SU-DHL-6 (cell line): Measurements from ENCODE around the gene TXNRD3.

ENCODE experiments used
- H2AFZ ChIP-seq: fragments of 200-600 bp; sonication (generic); 2 replicates; pipeline ENCODE4 v1.6.1; 2014; ENCODE audit warnings: low read depth, mild to moderate bottlenecking, moderate library complexity, mixed read lengths, antibody characterized with exemption, low read length; ENCODE audit not compliant: severe bottlenecking
- H3F3A ChIP-seq: fragments of 200-600 bp; shearing (Covaris generic); 2 replicates; pipeline ENCODE4 v1.6.0; 2016; ENCODE audit warnings: antibody characterized with exemption, mild to moderate bottlenecking; ENCODE audit not compliant: insufficient read depth
- H3K27ac ChIP-seq: fragments of 200-600 bp; sonication (generic); 2 replicates; pipeline ENCODE4 v1.5.1; 2016; ENCODE audit warnings: low read depth, mild to moderate bottlenecking, low read length, moderate library complexity, mixed read lengths
- H3K27me3 ChIP-seq: fragments of 200-600 bp; sonication (generic), shearing (Covaris generic); 2 replicates; pipeline ENCODE4 v1.6.0; 2014; ENCODE audit warnings: mild to moderate bottlenecking, low read length
- H3K36me3 ChIP-seq: fragments of 200-600 bp; sonication (generic); 2 replicates; pipeline ENCODE4 v1.6.1; 2014; ENCODE audit warnings: mild to moderate bottlenecking, low read length, mixed read lengths
- H3K4me2 ChIP-seq: fragments of 300-600, 200-600 bp; shearing (Covaris generic), sonication (generic); 2 replicates; pipeline ENCODE4 v1.6.0; 2014; ENCODE audit warnings: low read length, low read depth, mild to moderate bottlenecking; ENCODE audit not compliant: poor library complexity, severe bottlenecking
- H3K4me3 ChIP-seq: fragments of 200-600 bp; sonication (generic); 2 replicates; pipeline ENCODE4 v1.5.1; 2014; ENCODE audit warnings: antibody characterized with exemption, low read length, mild to moderate bottlenecking, mixed read lengths; ENCODE audit not compliant: insufficient read depth, poor library complexity, severe bottlenecking
- H3K79me2 ChIP-seq: fragments of 200-600 bp; sonication (generic); 2 replicates; pipeline ENCODE4 v1.6.1; 2014; ENCODE audit warnings: mild to moderate bottlenecking, low read length, moderate library complexity; ENCODE audit not compliant: insufficient read depth
- H3K9ac ChIP-seq: fragments of 200-600 bp; sonication (generic); 2 replicates; pipeline ENCODE4 v1.7.0; 2014; ENCODE audit warnings: mild to moderate bottlenecking, low read length
- H3K9me2 ChIP-seq: fragments of 200-600 bp; sonication (generic); replicated peaks from 2 replicates; pipeline ENCODE4 v1.6.1; 2014; ENCODE audit warnings: low read length; ENCODE audit not compliant: insufficient read depth
- H3K9me3 ChIP-seq: fragments of 200-600 bp; sonication (generic); 2 replicates; pipeline ENCODE4 v1.6.1; 2014; ENCODE audit warnings: low read length, mixed read lengths; ENCODE audit not compliant: insufficient read depth
- H4K20me1 ChIP-seq: fragments of 200-600 bp; sonication (generic); 2 replicates; pipeline ENCODE4 v1.6.1; 2014; ENCODE audit warnings: low read depth, mild to moderate bottlenecking, antibody characterized with exemption, low read length, moderate library complexity, mixed read lengths
- CTCF ChIP-seq: fragments of 200-600 bp; sonication (generic); IDR thresholded peaks from one replicate; pipeline ENCODE4 v1.5.1; 2017; ENCODE audit warnings: antibody characterized with exemption, mild to moderate bottlenecking, low read length, moderate library complexity; ENCODE audit not compliant: insufficient read depth, poor library complexity, severe bottlenecking
- EZH2phosphoT487 ChIP-seq: fragments of 200-600 bp; sonication (generic), shearing (Covaris generic); conservative IDR thresholded peaks from 2 replicates; pipeline ENCODE4 v1.6.1; 2018; ENCODE audit warnings: mild to moderate bottlenecking, antibody characterized with exemption, low read length, moderate library complexity, mixed read lengths

The TXNRD3 gene

GRCh38 chr3:126644615-126645014 is 10.3 kb downstream of the TXNRD3 start:
- Histone ChIP-seq H3K4me2 (no peak overlapping the region), H3K4me3 (no peak overlapping the region), H3K9ac (no peak overlapping the region), H3K27ac (no peak overlapping the region), H3K27me3 (no peaks in the 10 kb centered on the region), H3K9me3 (no peaks in the 10 kb centered on the region), H4K20me1 (no peaks in the 10 kb centered on the region), H3K9me2 (no peaks in the 10 kb centered on the region), H3K36me3 (no peaks in the 10 kb centered on the region), H3F3A (no peaks in the 10 kb centered on the region), H2AFZ (no peak overlapping the region), H3K79me2 (no peaks in the 10 kb centered on the region)
- TF ChIP-seq EZH2phosphoT487, result no peak

GRCh38 chr3:126638790-126639189 is 16.1 kb downstream of the TXNRD3 start:
- Histone ChIP-seq H3F3A (no peaks in the 10 kb centered on the region), H3K27ac (no peak overlapping the region), H3K36me3 (no peaks in the 10 kb centered on the region)

GRCh38 chr3:126636436-126636835 is 18.5 kb downstream of the TXNRD3 start:
- no peaks in the 10 kb centered on the region for H3K9me2 ChIP-seq

More at GRCh38 chr3:126638790-126639189, 16.1 kb downstream of the TXNRD3 start:
- Histone ChIP-seq H3K27me3 (no peaks in the 10 kb centered on the region), H3K9ac (no peak overlapping the region), H3K4me2 (no peak overlapping the region), H2AFZ (no peak overlapping the region), H3K79me2 (no peaks in the 10 kb centered on the region), H3K4me3 (no peak overlapping the region), H3K9me2 (no peaks in the 10 kb centered on the region), H4K20me1 (no peaks in the 10 kb centered on the region), H3K9me3 (no peaks in the 10 kb centered on the region)
- no peak for TF ChIP-seq CTCF
- no peak for TF ChIP-seq EZH2phosphoT487

GRCh38 chr3:126634803-126635202 is 20.1 kb downstream of the TXNRD3 start:
- no peaks in the 10 kb centered on the region for H3K36me3 ChIP-seq
- H3K27me3 ChIP-seq, result no peaks in the 10 kb centered on the region
- no peak overlapping the region for H3K27ac ChIP-seq
- H2AFZ ChIP-seq, result no peak overlapping the region
- H3K9me3 ChIP-seq, result no peaks in the 10 kb centered on the region
- no peaks in the 10 kb centered on the region for H3K79me2 ChIP-seq
- H3K9ac ChIP-seq, result no peak overlapping the region
- no peaks in the 10 kb centered on the region for H3K9me2 ChIP-seq
- no peaks in the 10 kb centered on the region for H4K20me1 ChIP-seq
- H3K4me3 ChIP-seq, result no peak overlapping the region
- no peak for TF ChIP-seq CTCF
- no peak for TF ChIP-seq EZH2phosphoT487
- H3F3A ChIP-seq, result no peaks in the 10 kb centered on the region
- no peak overlapping the region for H3K4me2 ChIP-seq

More at GRCh38 chr3:126636436-126636835, 18.5 kb downstream of the TXNRD3 start:
- Histone ChIP-seq H2AFZ (no peak overlapping the region), H3F3A (no peaks in the 10 kb centered on the region), H3K36me3 (no peaks in the 10 kb centered on the region), H3K79me2 (no peaks in the 10 kb centered on the region), H3K4me3 (no peak overlapping the region), H3K27ac (no peak overlapping the region), H3K27me3 (no peaks in the 10 kb centered on the region), H3K9me3 (no peaks in the 10 kb centered on the region), H3K4me2 (no peak overlapping the region), H3K9ac (no peak overlapping the region), H4K20me1 (no peaks in the 10 kb centered on the region)
- TF ChIP-seq CTCF, result no peak
- TF ChIP-seq EZH2phosphoT487, result no peak
